Psoas muscle (tissue), 8 donors: ENCODE measurements around the gene TTLL11. TPM values are rescaled to one million over a fixed set of nuclear protein-coding genes. Genes with fewer than 3 reads are reported as not detected.

ENCODE experiments used
- ATAC-seq, 4 donors: fragments of 200-7000 bp; cut with Tn5 transposase; one replicate each; pipeline ENCODE4 v1.9.1; 2020; ENCODE audit warnings: moderate library complexity in 3 of 4, mild to moderate bottlenecking in 2 of 4
- DNase-seq, 2 donors: peaks; one replicate each; pipeline ENCODE4 v3.0.0-alpha.2; 2020
- H3K27ac ChIP-seq: fragments of 200-600 bp; one replicate; pipeline ENCODE4 v1.8.0; 2022
- H3K27me3 ChIP-seq, 3 donors: fragments of 200-600 bp in 1 of 3; one replicate each; pipeline versions ENCODE4 v1.6.1 to v1.8.0; 2013 to 2022; ENCODE audit warnings: low read length in 2 of 3, mild to moderate bottlenecking in 2 of 3, moderate library complexity in 1 of 3; ENCODE audit not compliant: insufficient read depth in 3 of 3
- H3K36me3 ChIP-seq, 2 donors: fragments of 200-600 bp in 1 of 2; one replicate each; pipeline versions ENCODE4 v1.6.1 to v1.8.0; 2013 to 2022; ENCODE audit warnings: low read depth in 1 of 2, mild to moderate bottlenecking in 1 of 2, moderate library complexity in 1 of 2; ENCODE audit not compliant: insufficient read depth in 1 of 2
- H3K4me1 ChIP-seq: fragments of 200-600 bp; one replicate; pipeline ENCODE4 v1.8.0; 2022
- H3K4me3 ChIP-seq: fragments of 200-600 bp; one replicate; pipeline ENCODE4 v1.8.0; 2022; ENCODE audit warnings: mild to moderate bottlenecking
- H3K9me3 ChIP-seq: fragments of 200-600 bp; one replicate; pipeline ENCODE4 v1.8.0; 2022
- WGBS, 3 donors: extraction: QIAGEN DNeasy Blood & Tissue Kit; methylation state at CpG; one replicate each; pipeline versions ENCODE4 v1.1.6 to v1.1.7; 2013; 5-methylcytosine and 5-hydroxymethylcytosine counted together
- intact Hi-C, 2 donors: fragments of 100-400 bp; cut with DNase I; formaldehyde crosslinking; loops; one replicate each; pipeline versions ENCODE4 v1.11.0 to v1.14.2; 2022
- polyA plus RNA-seq, 3 donors: library from polyadenylated mRNA; stranded (reverse); fragments of 200-250 nt; gene quantifications; one replicate each; pipeline ENCODE4 v1.2.3, GENCODE V29; 2013
- total RNA-seq, 4 donors: library from RNA; stranded (reverse); fragmentation: NEBNext Ultra II Directional in 2 of 4; extraction: Animal tissue kit (Norgen Biotek cat#: 25700) in 2 of 4; gene quantifications; one replicate each; pipeline versions ENCODE4 v1.2.1 to v1.2.4, GENCODE V29; 2021 to 2023
- TF ChIP-seq, protein P1 (sequence below): fragments of 200-600 bp; IDR thresholded peaks from one replicate; pipeline ENCODE4 v1.8.0; 2022; ENCODE audit warnings: antibody characterized with exemption
- donor health status: healthy with polysubstance abuse.
- donor health status: DM: no; HTN: no; CAD: no; lungs with moderate emphysema.
- donor health status: Bipolar disorder and iron deficiency.
- donor health status: healthy.
- donor health status: DM: yes; HTN: yes; CAD: no.
- donor health status: DM: no; HTN: no; CAD: no.
- donor health status: DM: no; HTN: no; CAD: no.
- donor health status: DM: yes; HTN: yes; CAD: no.

Gene TTLL11
- total and polyA plus RNA-seq, 7 donors: 15.1 to 56.4 (median 19.3) TPM

DNA sequence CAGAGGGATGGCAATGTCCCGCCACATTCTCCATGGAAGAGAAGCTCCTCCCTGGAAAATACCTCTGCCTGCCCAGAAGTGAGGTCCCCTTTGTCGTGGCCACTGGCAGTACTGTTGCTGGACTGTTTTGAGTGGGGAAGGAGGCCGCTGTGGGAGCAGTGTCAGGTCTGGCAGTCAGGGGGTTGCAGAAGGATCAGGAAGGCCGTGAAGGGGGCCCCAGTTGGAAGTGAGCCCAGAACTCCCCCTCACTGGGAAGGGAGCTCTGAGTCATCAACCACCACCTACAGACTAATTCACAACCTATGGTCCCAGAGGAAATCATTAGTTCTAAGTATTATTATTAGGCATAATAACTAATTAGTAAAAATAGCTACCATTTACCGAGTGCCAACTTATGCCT is 200.4 kb downstream of the TTLL11 start:
- intact Hi-C loops: no loop called here

GRCh38 chr9:121890746-121891145 is 202.4 kb downstream of the TTLL11 start:
- intact Hi-C loops: no loop called here
- H3K4me3 ChIP-seq: no peak overlapping the region
- H3K36me3 ChIP-seq: no peaks in the 10 kb centered on the region
- no peaks in the 10 kb centered on the region for H3K4me1 ChIP-seq
- WGBS, 3 donors: 86 to 90% (median 89%) methylated on average over 2 of the region's 2 CpGs
- no peak for ATAC-seq
- DNase-seq: no peak
- H3K27me3 ChIP-seq: no peaks in the 10 kb centered on the region
- no peaks in the 10 kb centered on the region for H3K9me3 ChIP-seq
- no peak overlapping the region for H3K27ac ChIP-seq
- TF ChIP-seq, protein P1, sequence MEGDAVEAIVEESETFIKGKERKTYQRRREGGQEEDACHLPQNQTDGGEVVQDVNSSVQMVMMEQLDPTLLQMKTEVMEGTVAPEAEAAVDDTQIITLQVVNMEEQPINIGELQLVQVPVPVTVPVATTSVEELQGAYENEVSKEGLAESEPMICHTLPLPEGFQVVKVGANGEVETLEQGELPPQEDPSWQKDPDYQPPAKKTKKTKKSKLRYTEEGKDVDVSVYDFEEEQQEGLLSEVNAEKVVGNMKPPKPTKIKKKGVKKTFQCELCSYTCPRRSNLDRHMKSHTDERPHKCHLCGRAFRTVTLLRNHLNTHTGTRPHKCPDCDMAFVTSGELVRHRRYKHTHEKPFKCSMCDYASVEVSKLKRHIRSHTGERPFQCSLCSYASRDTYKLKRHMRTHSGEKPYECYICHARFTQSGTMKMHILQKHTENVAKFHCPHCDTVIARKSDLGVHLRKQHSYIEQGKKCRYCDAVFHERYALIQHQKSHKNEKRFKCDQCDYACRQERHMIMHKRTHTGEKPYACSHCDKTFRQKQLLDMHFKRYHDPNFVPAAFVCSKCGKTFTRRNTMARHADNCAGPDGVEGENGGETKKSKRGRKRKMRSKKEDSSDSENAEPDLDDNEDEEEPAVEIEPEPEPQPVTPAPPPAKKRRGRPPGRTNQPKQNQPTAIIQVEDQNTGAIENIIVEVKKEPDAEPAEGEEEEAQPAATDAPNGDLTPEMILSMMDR: no peak

More for the DNA sequence above, 200.4 kb downstream of the TTLL11 start:
- H3K36me3 ChIP-seq: no peaks in the 10 kb centered on the region
- no peak overlapping the region for H3K4me3 ChIP-seq
- DNase-seq: no peak
- H3K27me3 ChIP-seq: no peaks in the 10 kb centered on the region
- no peaks in the 10 kb centered on the region for H3K4me1 ChIP-seq
- ATAC-seq: no peak
- H3K9me3 ChIP-seq: no peaks in the 10 kb centered on the region
- WGBS, 3 donors: 81 to 88% (median 86%) methylated on average over 5 of the region's 5 CpGs
- TF ChIP-seq, protein P1: no peak
- no peak overlapping the region for H3K27ac ChIP-seq

GRCh38 chr9:121889990-121890563 is 203.0 kb downstream of the TTLL11 start:
- no peaks in the 10 kb centered on the region for H3K4me1 ChIP-seq
- H3K4me3 ChIP-seq: no peak overlapping the region
- WGBS, 3 donors: 93 to 98% (median 96%) methylated on average over 2 of the region's 2 CpGs
- no peaks in the 10 kb centered on the region for H3K27me3 ChIP-seq
- no peak overlapping the region for H3K27ac ChIP-seq
- no peaks in the 10 kb centered on the region for H3K36me3 ChIP-seq
- intact Hi-C loops: no loop called here
- ATAC-seq: no peak
- TF ChIP-seq, protein P1: no peak
- no peaks in the 10 kb centered on the region for H3K9me3 ChIP-seq
- no peak for DNase-seq

GRCh38 chr9:121888438-121888775 is 204.7 kb downstream of the TTLL11 start:
- H3K9me3 ChIP-seq: no peaks in the 10 kb centered on the region
- intact Hi-C loops: no loop called here
- 70 to 78% (median 75%) methylated on average over 4 of the region's 4 CpGs for WGBS, 3 donors
- DNase-seq (peak in 1 of 2 donors; percentile 34), ATAC-seq (peak in 1 of 4 donors; percentile 44)
- H3K4me3 ChIP-seq: no peak overlapping the region
- H3K27ac ChIP-seq: peak overlapping the region; percentile 9
- no peaks in the 10 kb centered on the region for H3K36me3 ChIP-seq
- H3K4me1 ChIP-seq: no peaks in the 10 kb centered on the region
- TF ChIP-seq, protein P1: no peak
- no peaks in the 10 kb centered on the region for H3K27me3 ChIP-seq
